SW 1271 (cell line): ENCODE measurements around the gene PRTFDC1.
"Not testable (repeated sequence)": the region's sequence is repeated elsewhere in the genome, so short reads cannot be mapped to it uniquely, and the experiment has no call there.

ENCODE experiments used
- DNase-seq, 2 experiments: peaks; one replicate each; lab custom pipeline; 2025; lab: John Stamatoyannopoulos, UW

PRTFDC1 gene

GRCh38 chr10:24843256-24843655 is 109.2 kb downstream of the PRTFDC1 start:
- no peak for DNase-seq

GRCh38 chr10:24842856-24843255 is 109.5 kb downstream of the PRTFDC1 start:
- no peak for DNase-seq

GRCh38 chr10:24841530-24841929 is 110.9 kb downstream of the PRTFDC1 start:
- no peak for DNase-seq

- DNase-seq: no peak
Measured at GRCh38 chr10:24840784-24841183, 111.6 kb downstream of the PRTFDC1 start.

DNA sequence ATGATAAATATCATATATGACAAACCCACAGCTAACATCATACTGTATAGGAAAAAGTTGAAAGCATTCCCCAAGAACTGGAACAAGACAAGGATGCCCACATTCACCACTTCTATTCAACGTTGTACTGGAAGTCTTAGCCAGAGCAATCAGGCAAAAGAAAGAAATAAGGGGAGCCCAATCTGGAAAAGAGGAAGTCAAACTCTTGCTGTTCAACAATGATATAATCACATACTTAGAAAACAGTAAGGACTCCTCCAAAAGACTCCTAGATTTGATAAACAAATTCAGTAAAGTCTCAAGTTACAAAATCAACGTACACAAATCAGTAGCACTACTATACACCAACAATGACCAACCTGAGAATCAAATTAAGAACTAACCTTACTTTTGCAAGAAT is 114.6 kb downstream of the PRTFDC1 start:
- not testable (repeated sequence) for DNase-seq

DNA sequence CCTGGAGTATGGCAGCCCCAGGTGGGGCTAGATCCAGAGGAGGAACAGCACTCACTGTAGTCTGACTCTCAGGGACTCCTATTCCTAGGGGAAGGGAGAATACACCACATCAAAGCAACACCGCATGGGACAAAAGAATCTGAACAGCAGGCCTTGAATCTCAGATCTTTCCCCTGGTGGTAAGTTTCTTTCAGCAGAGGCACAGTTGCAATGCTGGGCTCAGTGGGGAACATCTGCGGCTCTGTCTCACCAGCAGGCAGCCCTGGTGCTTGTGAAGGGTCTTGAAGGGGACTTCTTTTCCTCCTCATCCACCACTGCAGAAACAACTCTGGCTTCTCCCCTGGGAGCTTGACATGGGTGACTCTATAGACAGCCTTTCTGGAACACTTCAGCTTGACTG is 117.5 kb downstream of the PRTFDC1 start:
- no peak for DNase-seq

DNA sequence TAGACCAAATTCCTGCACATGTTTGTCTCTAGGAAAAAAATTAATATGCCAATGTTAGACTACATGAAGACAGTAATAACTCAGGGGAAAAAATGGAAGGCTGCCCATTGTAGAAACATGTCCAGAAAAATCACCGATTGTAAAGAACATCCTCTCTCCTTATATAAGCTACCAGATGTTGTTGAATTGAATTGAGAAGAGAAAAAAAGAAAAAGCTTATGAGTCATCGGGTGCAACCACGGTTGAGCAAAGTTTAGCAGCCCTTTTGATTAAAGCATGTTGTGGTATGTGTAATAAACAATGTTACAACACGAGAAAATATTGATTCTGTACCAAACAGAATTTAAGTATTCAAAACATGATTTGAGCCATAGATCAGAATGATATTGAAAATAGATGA is 126.4 kb downstream of the PRTFDC1 start:
- DNase-seq: peak in 1 of 2 experiments; percentile 56

- DNase-seq: peak in 1 of 2 experiments; percentile 60
Measured at GRCh38 chr10:24825551-24825950, 126.9 kb downstream of the PRTFDC1 start.

DNA sequence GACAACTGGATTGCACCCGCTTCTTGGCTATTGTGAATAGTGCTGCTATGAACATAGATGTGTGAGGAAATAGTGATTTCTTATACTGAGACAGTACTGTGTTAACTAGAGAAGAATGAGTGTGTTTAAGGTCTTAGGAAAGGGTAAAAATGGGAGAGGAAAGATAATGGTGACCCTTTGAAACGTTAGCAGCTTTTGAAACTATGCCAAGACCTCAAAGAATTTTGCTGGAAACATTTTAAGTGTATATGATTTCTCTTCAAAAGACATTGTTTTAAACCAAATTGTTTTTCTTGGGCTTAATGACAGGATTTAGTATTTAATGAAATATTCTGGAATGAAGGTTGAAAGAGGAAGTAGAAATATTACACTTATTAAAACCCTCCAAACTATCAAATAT is 127.9 kb downstream of the PRTFDC1 start:
- DNase-seq: no peak

- DNase-seq: no peak
Measured at GRCh38 chr10:24824124-24824523, 128.3 kb downstream of the PRTFDC1 start.

GRCh38 chr10:24822590-24822989 is 129.8 kb downstream of the PRTFDC1 start:
- no peak for DNase-seq

DNA sequence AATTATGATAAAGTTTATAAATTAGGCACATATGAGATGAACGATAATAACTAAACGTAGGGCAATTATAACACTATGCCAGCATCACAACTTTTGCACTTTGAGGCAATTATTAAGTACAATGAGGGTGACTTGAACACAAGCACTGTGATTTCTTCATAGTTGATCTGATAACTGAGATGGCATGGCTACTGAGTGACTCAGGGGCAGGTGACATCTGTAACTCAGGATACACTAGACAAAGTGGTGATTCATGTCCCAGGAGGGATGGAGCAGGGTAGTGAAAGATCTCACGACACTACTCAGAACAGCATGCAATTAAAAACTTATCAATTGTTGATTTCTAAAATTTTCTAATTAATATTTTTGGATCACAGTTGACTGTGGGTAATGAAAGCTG is 130.4 kb downstream of the PRTFDC1 start:
- peak; percentile 41 to 66 for DNase-seq

DNA sequence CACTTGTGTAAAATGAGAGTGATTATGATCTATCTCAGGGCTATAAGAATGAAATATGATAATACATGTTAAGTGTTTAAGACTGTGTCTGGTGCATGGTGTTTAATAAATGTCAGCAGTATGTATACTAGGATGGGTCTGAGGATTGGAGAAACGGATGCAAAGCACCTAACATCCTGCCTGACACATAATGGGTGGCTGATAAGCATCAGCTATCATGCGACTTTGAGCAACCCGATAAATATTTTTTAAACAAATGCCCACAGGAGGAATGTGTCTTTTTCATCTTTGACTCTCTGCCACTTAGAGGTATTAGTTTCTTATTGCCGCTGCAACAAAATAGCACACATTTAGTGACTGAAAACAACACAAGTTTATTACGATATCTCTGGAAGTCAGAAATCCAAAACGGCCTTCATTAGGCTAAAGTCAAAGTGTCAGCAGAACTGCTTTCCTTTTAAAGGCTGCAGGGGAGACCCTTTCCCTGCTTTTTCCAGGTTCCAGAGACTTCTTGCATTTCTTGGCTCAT is 135.5 kb downstream of the PRTFDC1 start:
- DNase-seq: no peak

- peak; percentile 57 to 77 for DNase-seq
Measured at GRCh38 chr10:24814568-24815313, 137.7 kb downstream of the PRTFDC1 start.

DNA sequence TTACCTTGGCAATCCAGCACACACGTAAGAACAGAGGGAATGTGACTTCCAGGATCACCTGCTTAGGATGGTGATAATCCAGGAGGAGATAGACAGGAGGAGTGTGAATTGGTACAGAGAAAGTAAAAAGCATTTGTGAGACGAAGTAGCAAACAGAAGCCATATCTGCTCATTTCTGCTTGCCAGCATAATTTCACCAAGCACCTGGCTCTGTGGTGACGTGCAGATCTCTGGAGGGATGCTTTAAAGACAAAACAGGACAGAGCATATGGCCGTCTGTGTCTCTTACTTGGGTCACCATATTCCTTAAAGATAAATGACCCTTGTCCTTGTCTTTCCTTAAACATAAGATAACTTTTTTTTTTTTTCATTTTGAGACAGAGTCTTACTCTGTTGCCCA is 138.6 kb downstream of the PRTFDC1 start:
- DNase-seq: no peak

- no peak for DNase-seq
Measured at GRCh38 chr10:24806262-24806661, 146.1 kb downstream of the PRTFDC1 start.

GRCh38 chr10:24804956-24805355 is 147.4 kb downstream of the PRTFDC1 start:
- no peak for DNase-seq

DNA sequence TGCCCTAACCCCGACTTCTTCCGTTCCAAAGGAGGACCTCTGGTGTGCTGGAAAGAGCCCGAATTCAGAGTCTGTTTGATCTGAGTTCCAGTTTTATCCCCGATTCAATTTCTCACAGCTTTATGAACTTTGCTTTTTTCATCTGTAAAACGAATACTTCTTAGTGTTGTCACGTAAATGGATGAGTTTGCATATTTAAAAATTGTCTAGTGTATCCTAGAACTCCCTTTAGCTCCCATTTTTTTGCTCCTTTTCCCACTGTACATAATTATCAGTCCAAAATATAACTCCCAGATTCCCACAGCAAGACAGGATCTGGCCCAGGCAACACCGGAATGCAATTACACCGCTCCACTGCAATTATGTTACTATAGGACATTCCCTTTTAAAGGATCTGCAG is 148.0 kb downstream of the PRTFDC1 start:
- DNase-seq: no peak

GRCh38 chr10:24802378-24802777 is 150.0 kb downstream of the PRTFDC1 start:
- no peak for DNase-seq

GRCh38 chr10:24800861-24801260 is 151.5 kb downstream of the PRTFDC1 start:
- no peak for DNase-seq
